KOPT-K1 (cell line): ENCODE measurements around the gene DAB2IP.

Source experiments
- H3K27ac ChIP-seq: fragments of 200-600 bp; sonication (generic); 2 replicates; pipeline ENCODE4 v1.5.1; 2016; ENCODE audit warnings: antibody characterized with exemption, mild to moderate bottlenecking, low read depth, low read length; ENCODE audit not compliant: poor library complexity, severe bottlenecking
- H3K36me3 ChIP-seq: fragments of 200-600 bp; sonication (generic); 2 replicates; pipeline ENCODE4 v1.5.1; 2017; ENCODE audit warnings: antibody characterized with exemption, mild to moderate bottlenecking, low read length, moderate library complexity; ENCODE audit not compliant: insufficient read depth
- H3K9me3 ChIP-seq: fragments of 200-600 bp; sonication (generic); 2 replicates; pipeline ENCODE4 v1.5.1; 2017; ENCODE audit warnings: antibody characterized with exemption, low read length, mild to moderate bottlenecking; ENCODE audit not compliant: insufficient read depth, poor library complexity, severe bottlenecking

DAB2IP gene

DNA sequence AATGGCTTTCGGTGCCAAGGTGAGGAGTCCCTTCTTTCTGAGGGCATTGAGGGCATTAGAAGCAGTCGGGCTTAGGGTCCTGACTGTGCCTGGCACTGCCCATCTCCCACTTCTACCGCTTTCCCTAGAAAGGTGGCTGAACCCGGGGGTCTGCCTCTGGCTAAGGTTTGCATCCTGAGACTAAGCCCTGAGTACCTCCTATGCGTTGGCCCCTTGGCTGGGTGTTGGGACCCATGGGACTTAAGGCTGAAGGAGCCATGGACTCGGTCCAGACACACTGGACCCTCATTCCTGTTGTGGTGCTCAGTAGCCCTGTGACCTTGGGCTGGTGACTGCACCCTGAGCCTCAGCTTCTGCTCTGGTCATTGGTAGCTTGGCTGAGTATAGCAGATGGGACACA lies 23.9 kb downstream of the DAB2IP start:
- H3K9me3 ChIP-seq = no peaks in the 10 kb centered on the region
- no peak overlapping the region for H3K27ac ChIP-seq
- H3K36me3 ChIP-seq = no peaks in the 10 kb centered on the region

DNA sequence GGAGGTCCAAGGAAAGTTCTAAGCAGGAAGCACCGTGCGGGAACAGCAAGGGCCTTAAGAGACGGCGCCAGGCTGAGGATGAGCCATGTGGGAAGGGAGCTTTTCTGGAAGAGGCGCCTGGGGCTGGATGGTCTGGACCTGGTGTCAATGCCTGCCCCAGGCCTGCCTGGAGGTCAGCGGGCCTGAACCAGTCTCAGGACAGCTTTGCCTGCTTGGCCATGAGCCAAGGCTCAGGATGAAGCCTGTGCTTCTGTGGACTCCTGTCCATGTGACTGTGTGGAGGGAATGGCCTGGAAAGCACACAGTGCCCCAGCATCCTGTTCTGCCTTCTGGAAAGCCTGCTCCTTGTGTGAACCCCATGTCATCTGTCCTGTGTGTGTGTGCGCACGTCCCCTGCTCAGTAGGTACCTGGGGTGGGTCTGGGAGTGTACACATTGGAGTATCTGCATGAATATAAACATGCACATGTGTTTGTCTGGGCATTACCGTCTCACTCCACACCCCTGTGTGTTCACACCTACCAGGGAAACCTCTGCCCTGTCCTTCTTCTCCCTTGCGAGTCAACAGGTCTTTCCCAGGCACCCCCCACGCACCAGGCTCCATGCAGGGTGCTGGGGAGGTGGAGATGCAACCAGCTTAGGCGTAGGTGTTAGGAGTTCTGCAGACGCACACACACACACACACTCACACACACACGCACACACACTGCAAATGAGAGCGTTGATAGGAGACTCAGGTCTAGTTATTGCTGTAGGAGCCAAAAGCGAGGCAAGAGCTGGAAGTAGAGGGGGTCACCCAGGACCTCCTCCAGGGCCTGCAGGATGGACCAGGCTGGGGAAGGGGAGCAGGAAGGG lies 24.8 kb downstream of the DAB2IP start:
- Histone ChIP-seq H3K36me3 (no peaks in the 10 kb centered on the region), H3K27ac (no peak overlapping the region), H3K9me3 (no peaks in the 10 kb centered on the region)

GRCh38 chr9:121676926-121677325 lies 25.5 kb downstream of the DAB2IP start:
- Histone ChIP-seq H3K9me3 (no peaks in the 10 kb centered on the region), H3K36me3 (no peaks in the 10 kb centered on the region), H3K27ac (no peak overlapping the region)

DNA sequence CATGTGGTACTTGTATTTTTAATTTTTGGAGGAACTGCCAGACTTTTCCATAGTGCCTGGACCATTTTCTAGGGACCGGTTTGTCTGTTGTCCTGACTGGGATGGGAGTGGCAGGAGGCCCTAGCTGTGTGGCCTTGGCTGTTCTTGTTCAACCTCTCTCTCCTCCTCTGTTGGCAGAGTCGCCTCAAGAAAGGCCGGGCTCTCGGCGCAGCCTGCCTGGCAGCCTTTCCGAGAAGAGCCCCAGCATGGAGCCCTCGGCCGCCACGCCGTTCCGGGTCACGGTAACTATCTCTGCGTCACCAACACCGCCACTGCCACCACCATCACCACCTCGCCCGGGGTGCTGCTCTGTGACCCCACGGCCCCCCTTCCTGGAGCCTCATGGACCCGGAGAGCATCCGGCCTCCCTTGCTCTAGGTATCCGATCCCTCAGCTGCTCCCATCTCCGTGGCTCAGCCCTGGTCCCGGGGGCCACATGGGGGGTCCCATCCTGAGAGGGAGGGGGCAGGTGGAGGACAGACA lies 27.1 kb downstream of the DAB2IP start:
- no peaks in the 10 kb centered on the region for H3K9me3 ChIP-seq
- H3K27ac ChIP-seq = no peak overlapping the region
- no peaks in the 10 kb centered on the region for H3K36me3 ChIP-seq

DNA sequence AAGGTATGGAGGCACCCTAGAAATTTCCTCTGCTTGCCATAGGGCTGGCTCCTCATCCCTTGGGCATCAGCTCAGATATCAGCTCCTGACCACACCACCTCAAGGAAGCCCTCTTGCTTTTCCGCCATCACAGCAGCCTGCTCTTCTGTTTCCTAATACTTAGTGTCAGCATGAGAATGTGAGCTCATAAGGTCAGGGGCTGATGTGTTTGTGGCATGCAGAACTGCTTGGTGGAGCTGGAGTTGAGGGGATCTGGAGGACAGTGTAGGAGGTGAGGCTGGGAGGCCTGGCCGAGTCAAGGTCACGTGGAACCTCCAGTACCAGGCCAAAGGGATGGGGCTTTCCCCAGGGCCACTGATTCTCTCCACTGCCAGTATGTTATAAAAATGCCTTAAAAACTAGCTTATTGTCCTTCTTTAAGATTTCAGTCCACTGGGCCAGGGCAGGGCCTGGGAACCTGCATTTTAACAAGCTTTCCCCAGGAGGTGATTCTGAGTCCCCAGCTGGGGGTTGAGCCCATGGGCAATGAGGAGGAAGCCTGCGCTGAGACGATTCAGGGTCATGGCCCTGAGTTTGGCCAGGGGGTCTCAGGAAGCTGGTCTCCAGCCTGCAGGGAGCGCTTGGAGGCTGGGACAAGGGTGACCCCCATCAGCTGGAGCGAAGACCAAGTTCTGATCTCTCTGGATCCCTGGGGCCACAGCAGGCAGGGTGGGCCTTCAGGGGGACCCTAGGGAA lies 28.6 kb downstream of the DAB2IP start:
- H3K36me3 ChIP-seq = no peaks in the 10 kb centered on the region
- H3K9me3 ChIP-seq = no peaks in the 10 kb centered on the region
- no peak overlapping the region for H3K27ac ChIP-seq

DNA sequence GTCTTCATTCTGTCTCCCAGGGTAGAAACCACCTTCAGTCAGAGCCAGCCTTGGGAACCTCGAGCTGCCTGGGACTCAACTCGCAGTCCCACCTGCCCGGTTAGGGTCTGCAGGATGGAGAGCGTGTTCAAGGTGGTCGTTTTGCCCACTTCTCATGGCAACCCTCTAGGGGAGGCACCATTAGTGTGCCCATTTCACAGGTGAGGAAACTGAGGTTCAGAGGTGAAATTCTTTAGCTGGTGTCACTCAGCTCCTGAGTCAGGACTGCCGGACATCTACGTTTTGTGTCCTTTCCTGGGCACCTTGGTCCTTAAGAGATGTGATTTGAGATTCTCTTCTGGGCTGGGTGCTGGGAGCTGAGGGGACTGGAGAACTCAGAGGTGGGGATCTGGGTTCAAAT lies 30.0 kb downstream of the DAB2IP start:
- Histone ChIP-seq H3K27ac (no peak overlapping the region), H3K9me3 (no peaks in the 10 kb centered on the region), H3K36me3 (no peaks in the 10 kb centered on the region)

- no peaks in the 10 kb centered on the region for H3K9me3 ChIP-seq
- H3K27ac ChIP-seq = no peak overlapping the region
- no peaks in the 10 kb centered on the region for H3K36me3 ChIP-seq
Measured at GRCh38 chr9:121682201-121682600, 30.8 kb downstream of the DAB2IP start.

DNA sequence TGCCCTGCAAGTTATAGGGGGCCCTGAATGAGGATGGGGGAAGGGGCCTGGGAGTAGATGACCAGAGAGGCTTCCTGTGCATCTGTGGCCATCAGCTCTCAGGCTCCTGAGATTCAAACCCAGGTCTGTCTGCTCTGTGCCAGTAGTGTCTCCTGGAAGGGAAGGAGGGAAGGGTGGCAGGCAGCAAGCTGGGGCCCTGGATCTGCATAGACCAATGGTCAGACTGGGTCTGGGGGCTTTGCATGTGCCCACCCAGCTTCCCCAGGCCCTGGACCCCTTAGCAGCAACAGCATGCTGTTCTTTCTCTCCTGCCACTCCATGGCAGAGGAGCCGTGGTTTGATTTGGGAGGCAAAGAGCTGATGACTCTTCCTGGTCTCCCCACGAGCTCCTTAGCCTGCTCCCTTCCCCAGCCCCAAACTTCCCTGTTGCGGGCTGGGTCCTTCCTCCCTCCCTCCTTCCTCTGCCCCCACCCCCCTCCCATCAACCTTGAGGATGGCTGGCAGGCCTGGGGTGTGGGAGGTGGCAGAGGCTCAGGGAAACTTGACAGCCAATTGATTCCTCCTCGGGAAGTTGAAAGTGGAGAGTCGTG lies 31.6 kb downstream of the DAB2IP start:
- Histone ChIP-seq H3K27ac (no peak overlapping the region), H3K9me3 (no peaks in the 10 kb centered on the region), H3K36me3 (no peaks in the 10 kb centered on the region)

- no peaks in the 10 kb centered on the region for H3K36me3 ChIP-seq
- no peaks in the 10 kb centered on the region for H3K9me3 ChIP-seq
- no peak overlapping the region for H3K27ac ChIP-seq
Measured at GRCh38 chr9:121683652-121684051, 32.2 kb downstream of the DAB2IP start.

DNA sequence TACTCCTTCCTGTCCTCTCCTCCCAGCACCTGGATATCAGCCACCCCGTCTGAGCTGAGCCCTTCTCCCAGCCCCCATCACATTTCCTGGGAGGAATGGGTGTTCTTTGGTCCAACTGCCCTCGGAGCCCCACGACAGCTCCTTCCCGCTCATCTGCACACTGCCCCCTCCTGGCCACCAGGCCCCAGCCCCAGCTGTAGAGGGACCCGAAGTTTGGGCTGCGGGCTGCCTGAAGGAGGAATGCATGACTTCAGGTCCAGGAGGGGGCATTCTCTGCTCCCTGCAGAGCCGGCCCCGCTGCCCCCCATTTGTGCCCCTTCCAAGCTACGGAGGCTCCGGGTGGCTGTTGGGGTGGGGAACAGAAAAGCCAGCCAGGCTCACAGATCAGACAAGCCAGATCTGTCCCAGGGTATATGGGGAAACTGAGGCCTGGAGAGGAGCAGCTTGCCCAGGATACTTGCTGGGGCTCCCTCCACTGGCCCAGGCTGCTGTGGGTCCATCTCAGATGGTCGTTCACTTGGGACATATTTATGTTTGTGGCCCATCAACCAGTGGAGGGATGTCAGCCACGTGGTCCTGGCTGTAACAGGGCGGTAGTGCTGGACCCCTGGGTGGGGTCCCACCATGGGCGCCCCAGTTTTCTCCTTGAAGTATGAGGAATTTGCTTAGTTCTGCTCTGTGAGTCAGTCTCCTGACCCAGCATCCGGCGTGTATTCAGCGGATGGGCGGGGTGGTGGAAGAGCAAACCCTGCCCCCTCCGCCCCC lies 33.1 kb downstream of the DAB2IP start:
- H3K27ac ChIP-seq = no peak overlapping the region
- no peaks in the 10 kb centered on the region for H3K9me3 ChIP-seq
- no peaks in the 10 kb centered on the region for H3K36me3 ChIP-seq

DNA sequence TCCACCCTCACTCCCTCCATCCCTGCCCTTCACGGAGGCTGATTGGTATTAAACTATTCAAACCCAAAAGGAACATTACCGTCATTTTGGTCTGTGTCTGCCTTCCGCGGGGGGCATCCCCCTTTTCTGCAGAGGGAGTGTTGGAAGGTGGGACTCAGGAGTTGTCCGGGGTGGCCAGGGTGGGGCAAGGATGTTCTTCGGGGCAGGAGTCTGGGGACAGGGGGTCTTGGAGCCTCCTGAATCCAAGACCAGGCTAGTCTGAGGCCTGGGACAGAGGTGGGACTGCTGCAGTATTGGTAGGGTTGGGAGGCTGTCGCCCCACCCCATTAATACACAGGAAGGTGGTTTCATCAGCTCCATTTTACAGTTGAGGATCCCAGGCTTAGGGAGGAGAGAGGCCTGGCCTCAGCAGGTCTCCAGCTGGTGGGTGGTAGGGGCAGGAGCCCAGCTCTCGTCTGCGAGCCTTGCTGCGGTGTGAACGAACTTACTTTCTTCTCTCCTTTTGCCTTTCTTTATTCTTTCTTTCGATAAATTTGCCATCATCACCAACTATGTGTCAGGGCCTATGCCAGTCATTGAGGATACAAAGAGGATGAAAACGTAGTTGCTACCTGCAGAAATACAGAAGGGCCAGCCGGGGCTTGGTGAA lies 33.8 kb downstream of the DAB2IP start:
- H3K9me3 ChIP-seq = no peaks in the 10 kb centered on the region
- no peaks in the 10 kb centered on the region for H3K36me3 ChIP-seq
- no peak overlapping the region for H3K27ac ChIP-seq

- Histone ChIP-seq H3K27ac (no peak overlapping the region), H3K9me3 (no peaks in the 10 kb centered on the region), H3K36me3 (no peaks in the 10 kb centered on the region)
Measured at GRCh38 chr9:121685795-121686377, 34.5 kb downstream of the DAB2IP start.

DNA sequence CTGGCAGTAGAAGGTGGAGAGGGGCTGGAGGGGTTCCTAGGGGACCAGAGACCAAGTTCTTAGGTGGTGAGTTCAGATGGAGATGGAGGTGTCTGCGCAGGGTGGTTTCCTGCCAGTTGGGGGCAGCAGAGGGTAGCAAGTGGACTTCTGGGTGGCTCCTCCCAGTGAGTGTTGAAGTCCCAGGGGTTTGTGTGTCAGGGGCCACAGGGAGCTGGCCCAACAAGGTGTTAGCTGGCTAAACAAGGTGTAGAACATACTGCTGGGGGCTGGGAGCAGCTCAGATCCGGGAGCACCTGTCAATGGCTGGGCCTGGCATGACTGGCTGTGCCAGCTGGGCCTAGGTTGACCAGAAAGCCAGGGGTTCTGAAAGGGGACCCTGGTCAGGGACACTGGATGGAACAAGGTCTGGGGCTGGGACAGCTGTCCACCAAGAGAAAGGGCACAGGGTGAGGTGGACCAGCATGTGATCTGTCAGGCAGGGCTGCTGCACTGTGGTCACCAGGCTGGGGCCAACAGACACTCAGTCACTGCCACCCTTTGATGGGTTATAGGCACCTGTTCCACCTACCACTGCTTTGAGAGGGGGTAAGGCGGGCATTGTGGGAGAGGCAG lies 35.6 kb downstream of the DAB2IP start:
- Histone ChIP-seq H3K9me3 (no peaks in the 10 kb centered on the region), H3K27ac (no peak overlapping the region), H3K36me3 (no peaks in the 10 kb centered on the region)
